ENCODE results near the gene INHA. TPM values are rescaled to one million over a fixed set of nuclear protein-coding genes. Genes with fewer than 3 reads are reported as not detected.

INHA gene
- total and polyA plus RNA-seq, 2 donors (not counting 1 experiment from before 2014, with no cell fraction given) = not detected

DNA sequence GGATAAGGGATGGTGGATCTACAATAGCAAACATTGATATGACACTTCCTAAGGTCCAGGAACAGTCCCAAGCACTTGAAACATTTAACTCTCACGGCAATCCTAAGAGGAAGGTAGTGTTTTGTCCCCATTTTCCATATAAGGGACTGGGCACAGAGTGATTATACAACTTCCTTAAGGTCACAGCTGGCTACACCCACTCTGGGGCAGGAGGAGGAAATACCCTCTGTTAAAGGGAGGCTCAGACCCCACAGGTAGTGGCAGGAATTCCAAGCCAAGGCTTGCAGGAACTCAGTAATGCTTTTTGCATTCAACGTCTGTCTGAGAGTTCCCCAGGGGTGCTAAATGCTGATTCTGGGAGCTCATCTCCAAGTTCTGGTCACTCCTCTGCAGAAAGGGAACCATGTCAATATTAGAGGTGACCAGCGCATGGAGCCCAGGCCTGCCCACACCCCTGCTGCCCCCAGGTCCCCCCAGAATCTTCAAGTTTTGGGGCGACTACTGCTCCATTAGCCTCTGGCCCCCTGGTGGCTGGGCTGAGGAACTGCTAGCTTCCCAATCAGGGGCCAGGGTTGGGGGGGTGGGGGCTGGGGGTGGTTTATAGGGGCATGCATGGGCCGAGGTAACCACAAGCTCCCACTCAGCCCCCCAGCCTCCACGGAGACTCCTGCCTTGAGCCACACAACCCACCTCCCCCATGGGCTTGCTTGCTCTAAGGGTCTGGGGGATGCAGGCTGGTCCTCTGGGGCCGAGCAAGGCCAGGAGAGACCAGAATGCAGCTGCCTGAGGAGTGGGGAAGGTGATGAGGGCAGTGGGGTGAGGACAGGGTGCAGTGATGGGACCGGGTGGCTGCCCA lies 11.8 kb upstream of the INHA start:
- no peak overlapping the region for H3K27ac ChIP-seq (ENCODE audit: low read length in 2 of 2)
- DNase-seq (peak; percentile 42), ATAC-seq (ENCODE audit: low read depth) (peak; percentile 43)
- peaks cover 0 to 5% (median 0%) of the 10 kb centered on the region in 3 donors for H3K9me3 ChIP-seq (ENCODE audit: control extremely low read depth in 1 of 3, control insufficient read depth in 2 of 3, insufficient read depth in 1 of 3, low read length in 2 of 3)
- ChIA-PET CTCF (interaction anchor here (0.5 to 2.5 kb wide), 13 partner anchors 8 to 502 kb away, joined by 3 to 11 read pairs (median 5); partner anchors contain the start of genes CHPF and OBSL1), POLR2A (no interaction called here)
- no peaks in the 10 kb centered on the region for H3K9me3 Mint-ChIP-seq (ENCODE audit: insufficient read depth)
- H3K27me3 Mint-ChIP-seq = peaks cover 29% of the 10 kb centered on the region
- H3K36me3 ChIP-seq (replicated peaks in 1 of 2; ENCODE audit: control extremely low read depth in 1 of 2, control insufficient read depth in 1 of 2, extremely low read depth in 1 of 2, insufficient read depth in 2 of 2, low read length in 1 of 2) = no peaks in the 10 kb centered on the region
- no peak overlapping the region for H3K4me2 ChIP-seq (replicated peaks; ENCODE audit: low read depth, low read length, poor library complexity, severe bottlenecking)
- H3K9ac ChIP-seq (ENCODE audit: low read length) = no peak overlapping the region
- no peak overlapping the region for H3K27ac Mint-ChIP-seq
- H2AFZ ChIP-seq (ENCODE audit: insufficient read depth, low read depth, low read length, poor library complexity, severe bottlenecking) = no peak overlapping the region
- no peaks in the 10 kb centered on the region for H4K20me1 ChIP-seq (ENCODE audit: control insufficient read depth, insufficient read depth, low read length, poor library complexity, severe bottlenecking)
- no peak overlapping the region for H3K4me3 Mint-ChIP-seq
- intact Hi-C loops (cut with micrococcal nuclease) = no loop called here
- 78% methylated on average over 3 of the region's 8 CpGs for WGBS (ENCODE audit: insufficient coverage)
- no peaks in the 10 kb centered on the region for H3K4me1 ChIP-seq (ENCODE audit: control insufficient read depth in 2 of 2, insufficient read depth in 2 of 2, low read length in 2 of 2)
- TF ChIP-seq, protein P1, sequence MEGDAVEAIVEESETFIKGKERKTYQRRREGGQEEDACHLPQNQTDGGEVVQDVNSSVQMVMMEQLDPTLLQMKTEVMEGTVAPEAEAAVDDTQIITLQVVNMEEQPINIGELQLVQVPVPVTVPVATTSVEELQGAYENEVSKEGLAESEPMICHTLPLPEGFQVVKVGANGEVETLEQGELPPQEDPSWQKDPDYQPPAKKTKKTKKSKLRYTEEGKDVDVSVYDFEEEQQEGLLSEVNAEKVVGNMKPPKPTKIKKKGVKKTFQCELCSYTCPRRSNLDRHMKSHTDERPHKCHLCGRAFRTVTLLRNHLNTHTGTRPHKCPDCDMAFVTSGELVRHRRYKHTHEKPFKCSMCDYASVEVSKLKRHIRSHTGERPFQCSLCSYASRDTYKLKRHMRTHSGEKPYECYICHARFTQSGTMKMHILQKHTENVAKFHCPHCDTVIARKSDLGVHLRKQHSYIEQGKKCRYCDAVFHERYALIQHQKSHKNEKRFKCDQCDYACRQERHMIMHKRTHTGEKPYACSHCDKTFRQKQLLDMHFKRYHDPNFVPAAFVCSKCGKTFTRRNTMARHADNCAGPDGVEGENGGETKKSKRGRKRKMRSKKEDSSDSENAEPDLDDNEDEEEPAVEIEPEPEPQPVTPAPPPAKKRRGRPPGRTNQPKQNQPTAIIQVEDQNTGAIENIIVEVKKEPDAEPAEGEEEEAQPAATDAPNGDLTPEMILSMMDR (IDR thresholded peaks at IDR 0.05) = peak; percentile 87
- TF ChIP-seq EZH2 (IDR thresholded peaks at IDR 0.05; ENCODE audit: borderline replicate concordance, insufficient read depth, low read depth, low read length, poor library complexity, severe bottlenecking) = no peak
- no peaks in the 10 kb centered on the region for H3K4me1 Mint-ChIP-seq
- H3K4me3 ChIP-seq (ENCODE audit: control extremely low read depth in 1 of 5, extremely low read depth in 1 of 5, insufficient read depth in 1 of 5, low read depth in 2 of 5, low read length in 4 of 5) = no peak overlapping the region
- no peaks in the 10 kb centered on the region for H3K79me2 ChIP-seq (ENCODE audit: control insufficient read depth, insufficient read depth, low read length)
- peaks cover 0 to 15% (median 0%) of the 10 kb centered on the region in 4 experiments for H3K27me3 ChIP-seq (replicated peaks in 1 of 4; ENCODE audit: control extremely low read depth in 1 of 4, control insufficient read depth in 3 of 4, insufficient read depth in 4 of 4, low read length in 3 of 4)

DNA sequence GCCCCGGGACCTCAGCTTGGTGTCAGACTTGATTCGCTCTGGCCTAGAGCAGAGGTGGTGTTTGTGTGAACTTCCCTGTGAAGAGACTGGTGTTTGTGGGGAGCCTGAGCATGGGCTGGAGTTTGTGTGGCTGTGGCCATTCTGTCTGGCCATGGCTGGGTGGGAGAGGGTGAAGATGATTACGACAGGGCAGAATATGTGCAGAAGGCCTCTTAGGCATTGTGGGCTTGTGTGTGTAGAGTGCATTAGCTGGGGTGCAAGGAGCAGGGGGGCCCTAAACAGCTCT lies 11.3 kb upstream of the INHA start:
- DNase-seq = peak; percentile 8
- Histone ChIP-seq H3K36me3 (replicated peaks in 1 of 2; ENCODE audit: control extremely low read depth in 1 of 2, control insufficient read depth in 1 of 2, extremely low read depth in 1 of 2, insufficient read depth in 2 of 2, low read length in 1 of 2) (no peaks in the 10 kb centered on the region), H3K4me1 (ENCODE audit: control insufficient read depth in 2 of 2, insufficient read depth in 2 of 2, low read length in 2 of 2) (no peaks in the 10 kb centered on the region), H3K79me2 (ENCODE audit: control insufficient read depth, insufficient read depth, low read length) (no peaks in the 10 kb centered on the region), H3K9ac (ENCODE audit: low read length) (no peak overlapping the region), H3K27ac (ENCODE audit: low read length in 2 of 2) (no peak overlapping the region), H3K9me3 (ENCODE audit: control extremely low read depth in 1 of 3, control insufficient read depth in 2 of 3, insufficient read depth in 1 of 3, low read length in 2 of 3) (peaks cover 0 to 5% (median 0%) of the 10 kb centered on the region in 3 donors), H4K20me1 (ENCODE audit: control insufficient read depth, insufficient read depth, low read length, poor library complexity, severe bottlenecking) (no peaks in the 10 kb centered on the region), H3K4me2 (replicated peaks; ENCODE audit: low read depth, low read length, poor library complexity, severe bottlenecking) (no peak overlapping the region), H2AFZ (ENCODE audit: insufficient read depth, low read depth, low read length, poor library complexity, severe bottlenecking) (no peak overlapping the region), H3K4me3 (ENCODE audit: control extremely low read depth in 1 of 5, extremely low read depth in 1 of 5, insufficient read depth in 1 of 5, low read depth in 2 of 5, low read length in 4 of 5) (no peak overlapping the region), H3K27me3 (replicated peaks in 1 of 4; ENCODE audit: control extremely low read depth in 1 of 4, control insufficient read depth in 3 of 4, insufficient read depth in 4 of 4, low read length in 3 of 4) (peaks cover 0 to 10% (median 0%) of the 10 kb centered on the region in 4 experiments)
- POLR2A ChIA-PET = no interaction called here
- ATAC-seq (ENCODE audit: low read depth) = no peak
- intact Hi-C loops (cut with micrococcal nuclease) = no loop called here
- H3K27me3 Mint-ChIP-seq = peaks cover 28% of the 10 kb centered on the region
- 81% methylated on average over 3 of the region's 3 CpGs for WGBS (ENCODE audit: insufficient coverage)
- H3K27ac Mint-ChIP-seq = no peak overlapping the region
- CTCF ChIA-PET = interaction anchor here (0.5 to 2.5 kb wide), 9 partner anchors 8 to 503 kb away, joined by 3 to 11 read pairs (median 5); partner anchors contain the start of genes CHPF and OBSL1
- H3K9me3 Mint-ChIP-seq (ENCODE audit: insufficient read depth) = no peaks in the 10 kb centered on the region
- TF ChIP-seq, protein P1 (IDR thresholded peaks at IDR 0.05) = no peak
- TF ChIP-seq EZH2 (IDR thresholded peaks at IDR 0.05; ENCODE audit: borderline replicate concordance, insufficient read depth, low read depth, low read length, poor library complexity, severe bottlenecking) = no peak
- H3K4me1 Mint-ChIP-seq = no peaks in the 10 kb centered on the region
- H3K4me3 Mint-ChIP-seq = no peak overlapping the region

All from B cell (primary cell).